ACC112 (cell line): ENCODE data around the gene MSI2.

Source experiments
- H2AFZ ChIP-seq: fragments of 200-600 bp; sonication (generic); one replicate; pipeline ENCODE4 v1.6.0; 2017; ENCODE audit warnings: antibody characterized with exemption, low read length; ENCODE audit not compliant: unreplicated experiment
- H3K27ac ChIP-seq: fragments of 200-600 bp; sonication (generic); 2 replicates; pipeline ENCODE4 v1.5.1; 2014; ENCODE audit warnings: low read depth, mild to moderate bottlenecking, antibody characterized with exemption, low read length, moderate library complexity
- H3K27me3 ChIP-seq: fragments of 200-600 bp; sonication (generic); 2 replicates; pipeline ENCODE4 v1.6.1; 2014; ENCODE audit warnings: mild to moderate bottlenecking, antibody characterized with exemption, low read length, moderate library complexity, mixed read lengths; ENCODE audit not compliant: insufficient read depth
- H3K36me3 ChIP-seq: fragments of 200-600 bp; sonication (generic); 2 replicates; pipeline ENCODE4 v1.6.1; 2016; ENCODE audit warnings: mild to moderate bottlenecking, antibody characterized with exemption, low read length, moderate library complexity, mixed read lengths; ENCODE audit not compliant: insufficient read depth
- H3K4me1 ChIP-seq: fragments of 200-600 bp; sonication (generic); one replicate; pipeline ENCODE4 v1.6.1; 2016; ENCODE audit warnings: low read length, mixed read lengths; ENCODE audit not compliant: insufficient read depth, unreplicated experiment, control insufficient read depth
- H3K4me3 ChIP-seq: fragments of 200-600 bp; sonication (generic); 2 replicates; pipeline ENCODE4 v1.5.1; 2014; ENCODE audit warnings: mild to moderate bottlenecking, low read depth, low read length
- H3K79me2 ChIP-seq: fragments of 200-600 bp; sonication (generic); one replicate; pipeline ENCODE4 v1.6.0; 2016; ENCODE audit warnings: low read length; ENCODE audit not compliant: control insufficient read depth, unreplicated experiment, insufficient read depth

MSI2 gene

DNA sequence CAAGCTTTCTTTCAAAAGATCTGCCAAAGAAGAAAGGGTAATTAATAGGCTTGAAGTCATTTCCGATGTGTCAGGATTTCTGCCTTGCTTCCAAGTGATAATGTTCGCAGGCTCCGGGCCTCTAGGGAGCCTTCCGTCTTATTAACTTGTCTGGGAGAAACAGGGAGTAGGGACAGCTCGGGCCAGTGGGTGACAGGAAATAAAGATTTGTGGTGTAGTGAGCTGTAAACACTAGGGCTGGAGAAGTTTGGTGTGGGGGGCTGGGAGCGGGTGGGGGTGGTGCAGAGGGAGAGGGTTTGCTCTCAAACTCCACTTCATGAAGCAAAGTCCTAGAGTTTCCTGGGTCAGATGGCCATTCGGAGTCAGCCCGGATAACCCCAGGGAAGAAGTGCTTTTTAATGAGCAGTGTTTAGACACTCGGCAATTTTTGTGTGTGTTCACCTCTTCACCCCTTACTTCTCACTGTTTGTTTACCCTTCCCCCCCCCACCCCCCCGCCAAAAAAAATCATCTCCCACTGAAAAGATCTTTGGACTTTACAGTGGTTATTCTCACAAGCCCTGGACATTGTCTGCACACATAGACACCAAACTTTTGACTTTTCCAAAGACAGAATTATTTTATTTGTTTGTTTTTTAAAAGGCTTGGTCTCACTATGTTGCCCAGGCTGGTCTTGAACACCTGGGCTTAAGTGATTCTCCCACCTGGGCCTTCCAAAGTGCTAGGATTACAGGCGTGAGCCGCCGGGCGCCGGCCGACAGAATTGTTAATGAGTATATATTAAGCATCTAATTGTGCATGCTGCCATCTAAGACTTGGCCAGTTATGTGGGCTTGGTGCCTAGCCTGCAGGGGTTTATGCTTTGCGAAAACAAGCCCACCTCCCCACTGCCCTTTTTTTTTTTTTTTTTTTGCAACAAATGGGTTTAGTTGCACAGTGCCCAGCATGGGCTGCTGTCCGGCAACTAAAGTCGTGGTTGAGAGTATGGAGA lies 292.4 kb downstream of the MSI2 start:
- Histone ChIP-seq H3K36me3 (no peaks in the 10 kb centered on the region), H3K4me1 (peaks cover 8% of the 10 kb centered on the region), H3K27ac (no peak overlapping the region), H2AFZ (no peak overlapping the region), H3K4me3 (no peak overlapping the region), H3K79me2 (no peaks in the 10 kb centered on the region), H3K27me3 (no peaks in the 10 kb centered on the region)

DNA sequence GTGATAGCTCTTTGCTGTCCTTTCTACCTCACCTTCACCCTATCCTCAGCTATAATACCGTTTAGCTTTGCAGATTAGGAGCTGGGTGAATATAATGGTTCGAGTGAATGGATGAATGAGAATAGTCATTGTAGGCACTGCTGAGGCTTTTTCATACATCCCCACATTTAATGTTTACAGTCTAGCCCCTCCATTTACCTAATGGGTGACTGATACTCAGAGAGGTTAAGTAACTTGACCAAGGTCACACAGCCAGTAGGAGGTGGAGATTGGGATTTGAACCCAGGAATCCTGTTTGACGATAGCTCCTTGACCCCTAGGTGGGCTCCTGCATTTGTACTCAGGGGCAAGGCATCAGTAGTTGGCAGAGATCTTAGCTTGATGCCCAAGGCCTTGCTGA lies 293.1 kb downstream of the MSI2 start:
- no peaks in the 10 kb centered on the region for H3K27me3 ChIP-seq
- H3K79me2 ChIP-seq, result no peaks in the 10 kb centered on the region
- no peak overlapping the region for H3K27ac ChIP-seq
- H3K4me3 ChIP-seq, result no peak overlapping the region
- peaks cover 9% of the 10 kb centered on the region for H3K4me1 ChIP-seq
- H2AFZ ChIP-seq, result no peak overlapping the region
- no peaks in the 10 kb centered on the region for H3K36me3 ChIP-seq

DNA sequence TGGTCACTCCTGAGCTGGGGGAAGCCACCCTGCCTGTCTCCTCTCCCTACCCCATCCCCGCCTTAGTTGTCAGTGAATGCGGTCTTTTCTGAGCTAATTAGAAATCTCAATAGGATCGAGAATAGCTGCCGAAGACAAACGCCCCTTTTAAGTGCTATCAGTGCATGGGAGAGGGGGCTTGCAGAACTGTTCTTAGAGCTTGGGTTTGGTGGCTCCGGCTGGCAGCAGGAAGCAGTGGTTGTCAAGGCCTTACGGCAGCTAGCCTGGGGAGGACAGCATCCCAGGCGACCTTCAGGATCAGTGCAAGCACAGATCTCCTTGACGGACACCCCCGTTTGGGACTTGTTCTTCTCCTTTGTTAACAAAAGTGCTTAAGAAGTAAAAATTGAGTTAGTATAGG lies 293.7 kb downstream of the MSI2 start:
- H3K27ac ChIP-seq, result no peak overlapping the region
- peaks cover 9% of the 10 kb centered on the region for H3K4me1 ChIP-seq
- no peaks in the 10 kb centered on the region for H3K27me3 ChIP-seq
- no peaks in the 10 kb centered on the region for H3K79me2 ChIP-seq
- no peak overlapping the region for H3K4me3 ChIP-seq
- no peaks in the 10 kb centered on the region for H3K36me3 ChIP-seq
- no peak overlapping the region for H2AFZ ChIP-seq

DNA sequence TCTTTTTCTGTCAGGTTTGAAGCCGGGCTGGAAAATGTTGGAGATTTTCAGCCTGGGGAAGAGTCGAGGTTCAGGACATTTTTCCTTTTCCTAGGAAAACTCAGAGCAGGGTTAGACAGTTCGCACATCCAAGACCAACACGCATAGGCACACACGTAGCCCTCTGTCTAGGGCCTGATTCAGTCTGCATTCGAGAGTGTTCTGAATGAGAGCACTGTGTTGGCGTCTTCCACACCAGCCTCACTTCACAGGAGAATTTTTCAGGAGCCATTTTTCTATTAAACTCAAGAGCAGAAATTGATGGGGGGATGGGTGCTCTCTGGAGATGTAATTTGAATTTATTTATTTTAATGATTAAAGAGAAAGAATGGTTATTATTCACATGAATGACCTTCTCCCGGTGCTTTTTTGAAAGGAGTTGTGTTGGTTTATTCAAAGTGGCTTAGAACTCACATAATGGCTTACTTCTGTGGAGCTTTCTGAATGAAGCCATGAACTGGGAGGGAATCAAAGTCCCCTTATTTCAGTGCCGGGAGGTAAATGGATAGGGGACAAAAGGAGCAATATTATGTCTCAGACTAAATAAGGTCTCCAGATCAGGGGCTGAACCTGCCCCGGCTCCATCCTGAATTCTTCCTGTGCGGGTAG lies 294.5 kb downstream of the MSI2 start:
- no peak overlapping the region for H3K27ac ChIP-seq
- H3K36me3 ChIP-seq, result no peaks in the 10 kb centered on the region
- H3K27me3 ChIP-seq, result no peaks in the 10 kb centered on the region
- H2AFZ ChIP-seq, result no peak overlapping the region
- peaks cover 9% of the 10 kb centered on the region for H3K4me1 ChIP-seq
- H3K4me3 ChIP-seq, result no peak overlapping the region
- H3K79me2 ChIP-seq, result no peaks in the 10 kb centered on the region

DNA sequence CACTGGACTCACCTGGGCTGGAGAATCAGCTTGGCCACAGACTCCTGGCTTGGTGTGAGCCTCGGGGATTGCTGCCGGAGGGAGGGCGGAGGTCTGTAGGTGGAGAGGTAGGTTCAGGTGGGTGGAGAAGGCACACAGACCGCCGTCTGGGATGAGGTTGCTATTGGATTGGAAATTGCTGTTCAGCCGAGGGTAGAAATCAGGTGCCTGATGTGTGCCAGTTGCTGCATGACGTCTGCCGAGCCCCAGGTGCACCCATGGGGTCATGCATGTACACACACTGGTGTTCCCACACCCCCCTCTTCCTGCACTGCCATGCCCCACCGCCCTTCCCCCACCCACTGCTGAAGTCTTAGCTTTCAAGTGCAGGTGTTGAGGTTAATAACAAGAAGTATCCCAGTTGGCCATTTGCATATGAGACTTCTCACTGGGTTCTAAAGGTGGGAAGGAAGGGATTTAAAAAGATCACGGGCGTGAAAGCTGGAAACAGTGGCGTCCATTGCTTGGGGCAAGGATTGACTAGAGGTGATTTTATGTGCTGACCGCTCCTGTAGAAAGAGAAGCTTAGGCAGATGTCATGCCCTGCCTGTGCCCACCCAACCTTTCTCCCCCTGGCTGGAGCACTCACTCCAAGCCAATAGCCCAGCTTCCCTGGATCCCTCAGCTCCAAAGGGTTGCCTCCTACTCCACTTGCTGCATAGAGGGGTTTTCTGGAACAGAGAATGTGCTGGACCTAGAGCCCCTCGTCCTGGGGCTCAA lies 295.2 kb downstream of the MSI2 start:
- peaks cover 9% of the 10 kb centered on the region for H3K4me1 ChIP-seq
- H3K79me2 ChIP-seq, result no peaks in the 10 kb centered on the region
- no peak overlapping the region for H3K4me3 ChIP-seq
- H3K27ac ChIP-seq, result no peak overlapping the region
- H3K27me3 ChIP-seq, result no peaks in the 10 kb centered on the region
- no peak overlapping the region for H2AFZ ChIP-seq
- no peaks in the 10 kb centered on the region for H3K36me3 ChIP-seq

DNA sequence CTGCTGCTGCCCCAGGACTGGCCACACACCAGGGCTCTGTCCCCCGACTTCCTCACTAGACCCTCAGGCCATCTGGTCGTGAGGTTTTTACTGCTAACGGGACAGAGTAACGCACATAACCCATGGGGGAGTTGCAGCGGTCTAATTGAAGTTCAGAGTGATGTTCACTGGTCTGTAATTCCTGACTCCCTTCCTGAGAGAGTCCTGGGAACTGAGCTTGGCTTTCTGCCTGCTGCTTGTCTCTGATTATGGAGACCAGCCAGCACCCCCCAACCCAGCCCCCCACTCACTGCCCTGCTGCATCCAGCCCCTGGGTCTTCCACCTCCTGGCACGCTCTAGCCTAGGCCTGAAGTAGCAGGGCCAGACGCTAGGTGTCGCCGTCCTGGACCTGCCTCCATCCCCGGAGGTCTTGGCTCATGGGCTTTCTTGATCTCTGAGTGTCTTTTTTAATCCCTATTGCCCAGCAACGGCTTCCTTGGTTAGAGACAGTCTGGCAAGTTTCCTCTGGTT lies 295.8 kb downstream of the MSI2 start:
- H3K27me3 ChIP-seq, result no peaks in the 10 kb centered on the region
- H3K4me3 ChIP-seq, result no peak overlapping the region
- H3K27ac ChIP-seq, result no peak overlapping the region
- no peaks in the 10 kb centered on the region for H3K36me3 ChIP-seq
- H3K4me1 ChIP-seq, result peaks cover 11% of the 10 kb centered on the region
- no peak overlapping the region for H2AFZ ChIP-seq
- H3K79me2 ChIP-seq, result no peaks in the 10 kb centered on the region

DNA sequence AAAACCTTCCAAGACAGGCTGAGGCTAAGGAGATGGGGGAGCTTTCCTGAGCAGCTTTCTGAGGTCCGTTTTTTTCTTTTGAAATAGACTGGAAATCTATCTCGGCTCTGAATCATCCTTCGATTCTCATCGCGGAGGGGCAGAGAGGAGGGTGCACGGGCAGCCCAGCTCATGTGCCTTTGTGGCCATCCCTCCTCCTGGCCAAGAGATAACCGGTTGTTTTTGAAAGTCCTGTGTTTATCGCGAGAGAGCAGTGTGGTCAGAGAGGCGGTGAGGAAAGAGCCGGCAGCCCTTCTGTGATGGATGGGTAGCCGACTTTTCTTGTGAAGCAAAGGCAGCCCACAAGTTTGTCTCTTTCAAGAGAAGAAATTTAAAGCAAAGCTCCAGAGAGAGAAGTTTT lies 297.2 kb downstream of the MSI2 start:
- Histone ChIP-seq H3K27ac (peak overlapping the region; percentile 31; the same call in 1 of the 2 replicates), H3K36me3 (no peaks in the 10 kb centered on the region), H3K4me1 (peaks cover 20% of the 10 kb centered on the region), H3K79me2 (no peaks in the 10 kb centered on the region), H2AFZ (peak overlapping the region; percentile 57), H3K4me3 (peak overlapping the region; percentile 32), H3K27me3 (no peaks in the 10 kb centered on the region)

DNA sequence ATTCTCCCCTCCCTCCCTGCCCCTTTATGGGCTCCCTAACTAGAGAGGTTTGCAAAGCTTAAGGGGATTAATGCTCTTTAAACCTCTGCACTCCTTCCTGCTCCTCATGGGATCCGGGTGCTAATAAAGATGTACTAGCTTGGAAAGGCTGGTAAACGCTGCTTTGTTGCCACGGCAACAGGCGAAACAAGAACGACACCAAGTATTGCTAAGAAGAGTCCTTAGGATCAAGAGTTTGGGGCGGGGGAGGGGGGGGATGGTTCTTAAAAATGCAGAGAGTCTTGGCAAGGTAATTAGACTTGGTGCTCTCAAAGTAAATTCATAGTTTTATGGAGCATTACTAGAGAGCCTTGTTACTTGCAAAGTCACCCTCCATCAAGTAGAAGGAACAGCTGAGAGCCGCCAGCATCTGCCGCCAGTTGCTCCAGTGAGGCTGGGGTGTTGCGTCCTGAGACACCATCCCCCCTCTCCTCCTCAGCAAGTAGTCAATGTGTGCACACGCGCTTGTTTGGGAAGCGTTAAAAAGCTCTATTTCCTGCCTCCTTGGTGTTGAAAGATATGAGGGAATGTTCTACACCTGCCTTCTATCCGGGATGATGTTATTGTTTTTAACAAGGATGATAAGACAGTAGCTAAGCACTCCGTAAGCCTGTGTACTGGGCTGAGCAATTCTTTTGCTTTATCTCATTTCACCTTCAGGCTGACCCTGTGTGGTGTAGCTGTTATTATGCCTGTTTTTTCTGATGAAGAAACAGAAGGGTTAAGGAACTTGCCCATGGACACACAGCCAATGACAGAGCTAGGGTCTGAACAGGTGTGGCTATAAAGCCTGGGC lies 297.9 kb downstream of the MSI2 start:
- H3K27ac ChIP-seq, result peak overlapping the region; percentile 31; the same call in 1 of the 2 replicates
- no peaks in the 10 kb centered on the region for H3K79me2 ChIP-seq
- peaks cover 20% of the 10 kb centered on the region for H3K4me1 ChIP-seq
- peak overlapping the region; percentile 32; the same call in 1 of the 2 replicates for H3K4me3 ChIP-seq
- H3K36me3 ChIP-seq, result no peaks in the 10 kb centered on the region
- no peaks in the 10 kb centered on the region for H3K27me3 ChIP-seq
- no peak overlapping the region for H2AFZ ChIP-seq

DNA sequence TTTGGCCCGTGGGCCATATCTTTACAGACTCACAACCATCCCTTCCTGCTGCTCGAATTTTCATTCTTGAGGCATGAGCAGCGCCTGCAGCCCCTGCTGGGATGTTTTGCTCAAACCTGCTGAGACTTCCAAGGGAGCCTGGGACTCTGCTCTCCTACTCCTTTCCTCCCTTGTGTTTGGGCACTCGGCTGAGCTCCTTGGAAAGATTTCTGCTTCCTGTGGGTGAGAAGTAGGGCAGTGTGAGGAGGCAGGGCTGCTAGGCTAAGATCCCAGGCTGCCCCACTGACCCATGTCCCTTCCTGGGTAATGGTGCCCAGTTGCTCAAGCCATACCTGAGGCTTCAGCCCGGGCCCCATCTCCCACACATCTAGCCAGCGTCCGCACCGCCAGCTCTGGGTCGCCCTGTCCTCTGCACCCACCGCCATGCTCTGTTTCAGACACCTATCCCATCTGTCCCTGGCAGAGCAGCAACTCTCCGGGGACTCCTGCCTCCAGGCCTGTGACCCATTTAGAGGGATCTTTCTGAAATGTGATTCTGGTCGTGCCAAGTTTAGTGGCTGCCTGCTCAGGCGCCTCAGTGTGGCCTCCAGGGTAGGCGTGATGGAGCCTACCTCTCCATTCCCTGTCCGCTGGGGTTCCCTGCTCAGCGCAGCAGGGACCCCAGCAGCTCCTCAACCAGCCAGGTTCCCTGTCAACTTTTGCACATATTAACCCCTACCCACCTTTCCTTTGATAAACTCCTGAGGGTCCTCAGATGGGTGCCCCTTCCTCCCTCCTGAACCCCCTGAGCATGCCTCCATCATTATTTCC lies 298.7 kb downstream of the MSI2 start:
- Histone ChIP-seq H3K27me3 (no peaks in the 10 kb centered on the region), H3K27ac (no peak overlapping the region), H3K36me3 (no peaks in the 10 kb centered on the region), H3K4me1 (peaks cover 20% of the 10 kb centered on the region), H3K4me3 (no peak overlapping the region), H3K79me2 (no peaks in the 10 kb centered on the region), H2AFZ (no peak overlapping the region)
